K562 (cell line): ENCODE results near the gene NEU1. TPM values are rescaled to one million over a fixed set of nuclear protein-coding genes. Genes with fewer than 3 reads are reported as not detected.
A peak's percentile ranks its signal among the peaks of the same experiment; 100 is the strongest.

Experiments used
- ARID2 ChIP-seq: fragments of 450-650 bp; IDR thresholded peaks from 2 replicates; pipeline ENCODE4 v1.6.1; 2017; ENCODE audit warnings: antibody characterized with exemption, mild to moderate bottlenecking
- BRD4 ChIP-seq: fragments of 200-600 bp; sonication (generic); IDR thresholded peaks from 2 replicates; pipeline ENCODE4 v1.6.1; 2017; ENCODE audit warnings: inconsistent platforms
- ETS2 ChIP-seq: IDR thresholded peaks from 2 replicates; pipeline ENCODE4 v1.6.1; 2016; ENCODE audit warnings: borderline replicate concordance, missing genetic modification characterization, mild to moderate bottlenecking, moderate library complexity, missing compliant biosample characterization; ENCODE audit not compliant: poor library complexity, severe bottlenecking
- HDAC1 ChIP-seq, 2 experiments: fragments of 450-650 bp; IDR thresholded peaks; 2 replicates each; pipeline ENCODE4 v1.6.1; 2016 to 2017; ENCODE audit warnings: inconsistent platforms in 1 of 2, mild to moderate bottlenecking in 1 of 2, moderate library complexity in 1 of 2
- NCOA1 ChIP-seq: fragments of 450-650 bp; IDR thresholded peaks from 2 replicates; pipeline ENCODE4 v1.6.1; 2016; ENCODE audit warnings: low read depth
- NR1H2 ChIP-seq: sonication (generic); formaldehyde crosslinking; IDR thresholded peaks from 2 replicates; pipeline ENCODE4 v1.4.0; 2020; ENCODE audit warnings: mild to moderate bottlenecking, missing genetic modification reagents
- PCBP1 ChIP-seq: fragments of 200-400 bp; formaldehyde crosslinking; IDR thresholded peaks from 2 replicates; pipeline ENCODE4 v1.6.1; 2018; ENCODE audit warnings: mild to moderate bottlenecking, low read depth, low read length; ENCODE audit not compliant: poor library complexity, severe bottlenecking
- PCBP2 ChIP-seq: fragments of 200-400 bp; formaldehyde crosslinking; IDR thresholded peaks from 2 replicates; pipeline ENCODE4 v1.6.1; 2018; ENCODE audit warnings: low read length, low read depth, mild to moderate bottlenecking, moderate library complexity; ENCODE audit not compliant: poor library complexity, severe bottlenecking
- SAFB2 ChIP-seq: fragments of 200-400 bp; formaldehyde crosslinking; IDR thresholded peaks from 2 replicates; pipeline ENCODE4 v1.6.1; 2018; ENCODE audit warnings: borderline replicate concordance, low read length, low read depth, moderate library complexity; ENCODE audit not compliant: severe bottlenecking
- SMAD1 ChIP-seq: fragments of 150-350 bp; IDR thresholded peaks from 2 replicates; pipeline ENCODE4 v1.6.1; 2014; ENCODE audit warnings: low read length, low read depth; ENCODE audit not compliant: partially characterized antibody
- SMARCA5 ChIP-seq: fragments of 450-650 bp; IDR thresholded peaks from 2 replicates; pipeline ENCODE4 v1.6.1; 2016
- SMC3 ChIP-seq: conservative IDR thresholded peaks from 2 replicates; pipeline ENCODE4 v1.6.1; 2011; ENCODE audit warnings: low read depth, low read length, improper control_type of control experiment; ENCODE audit not compliant: insufficient read depth
- SPI1 ChIP-seq: IDR thresholded peaks from 2 replicates; pipeline ENCODE4 v1.6.1; 2011; ENCODE audit warnings: low read depth, low read length, control low read depth, borderline replicate concordance
- TCFL5 ChIP-seq: fragments of 250-450 bp; sonication (Bioruptor Pico); conservative IDR thresholded peaks from 2 replicates; pipeline ENCODE4 v1.6.1; 2021; ENCODE audit warnings: mild to moderate bottlenecking, moderate library complexity, matching md5 sums
- TEAD1 ChIP-seq, 2 experiments: fragments of 450-650 bp in 1 of 2; sonication (generic) in 1 of 2; formaldehyde crosslinking; IDR thresholded peaks; 2 replicates each; pipeline versions ENCODE4 v1.4.0 to v1.8.0; 2020 to 2022; ENCODE audit warnings: mild to moderate bottlenecking in 2 of 2, missing genetic modification reagents in 1 of 2
- ZBTB7A ChIP-seq: IDR thresholded peaks from 2 replicates; pipeline ENCODE4 v1.6.1; 2011; ENCODE audit warnings: low read depth, mild to moderate bottlenecking, low read length, moderate library complexity, borderline replicate concordance; ENCODE audit not compliant: control insufficient read depth
- ZEB2 ChIP-seq: fragments of 450-650 bp; IDR thresholded peaks from 2 replicates; pipeline ENCODE4 v1.6.1; 2016
- ZNF134 ChIP-seq: fragments of 250-450 bp; sonication (Bioruptor Pico); conservative IDR thresholded peaks from 2 replicates; pipeline ENCODE4 v1.4.0; 2020
- ZNF583 ChIP-seq: fragments of 250-450 bp; sonication (Bioruptor Pico); IDR thresholded peaks from 2 replicates; pipeline ENCODE4 v1.4.0; 2020
- polyA plus RNA-seq, 8 experiments: library from polyadenylated mRNA; depleted of rRNA in 4 of 8; stranded (reverse) in 5 of 8; unstranded in 3 of 8; fragments of >200 nt; fragmentation: Nextera tagmentation in 2 of 8; fragmentation: Illumina TruSeq in 1 of 8; extraction: Ambion mirVana in 2 of 8; extraction: Trizol in 1 of 8; gene quantifications; 2 replicates each; pipeline versions ENCODE4 v1.2.1 to v1.2.3, GENCODE V29; 2011 to 2014; ENCODE audit warnings: inconsistent platforms in 1 of 8, missing spikeins in 1 of 8
- total RNA-seq, 7 experiments: library from RNA; depleted of rRNA in 6 of 7; stranded (reverse); fragments of >200 nt in 6 of 7; fragmentation: Illumina TruSeq in 2 of 7; extraction: Trizol in 2 of 7; gene quantifications; 2 replicates each; pipeline versions ENCODE4 v1.2.1 to v1.2.3, GENCODE V29; 2011 to 2021; ENCODE audit warnings: low replicate concordance in 1 of 7
- TF ChIP-seq, protein P1 (sequence below): fragments of 200-800 bp; sonication (Bioruptor generic); IDR thresholded peaks from 2 replicates; pipeline ENCODE4 v1.6.1; 2017; ENCODE audit warnings: missing genetic modification characterization, missing compliant biosample characterization
- TF ChIP-seq, protein P2 (sequence below): sonication (generic); formaldehyde crosslinking; IDR thresholded peaks from 2 replicates; pipeline ENCODE4 v1.8.0; 2022; ENCODE audit warnings: mild to moderate bottlenecking, missing genetic modification reagents
- TF ChIP-seq, protein P3 (sequence below), 2 experiments: IDR thresholded peaks; 2 replicates each; pipeline ENCODE4 v1.6.1; 2012; ENCODE audit warnings: improper control_type of control experiment in 2 of 2, low read depth in 2 of 2, low read length in 2 of 2, borderline replicate concordance in 1 of 2

The NEU1 gene
- total and polyA plus RNA-seq, 9 of the 15 experiments (the other 6 are each of a cell fraction or from before 2014, with no cell fraction given): 14.8 to 67.8 (median 51.0) TPM

DNA sequence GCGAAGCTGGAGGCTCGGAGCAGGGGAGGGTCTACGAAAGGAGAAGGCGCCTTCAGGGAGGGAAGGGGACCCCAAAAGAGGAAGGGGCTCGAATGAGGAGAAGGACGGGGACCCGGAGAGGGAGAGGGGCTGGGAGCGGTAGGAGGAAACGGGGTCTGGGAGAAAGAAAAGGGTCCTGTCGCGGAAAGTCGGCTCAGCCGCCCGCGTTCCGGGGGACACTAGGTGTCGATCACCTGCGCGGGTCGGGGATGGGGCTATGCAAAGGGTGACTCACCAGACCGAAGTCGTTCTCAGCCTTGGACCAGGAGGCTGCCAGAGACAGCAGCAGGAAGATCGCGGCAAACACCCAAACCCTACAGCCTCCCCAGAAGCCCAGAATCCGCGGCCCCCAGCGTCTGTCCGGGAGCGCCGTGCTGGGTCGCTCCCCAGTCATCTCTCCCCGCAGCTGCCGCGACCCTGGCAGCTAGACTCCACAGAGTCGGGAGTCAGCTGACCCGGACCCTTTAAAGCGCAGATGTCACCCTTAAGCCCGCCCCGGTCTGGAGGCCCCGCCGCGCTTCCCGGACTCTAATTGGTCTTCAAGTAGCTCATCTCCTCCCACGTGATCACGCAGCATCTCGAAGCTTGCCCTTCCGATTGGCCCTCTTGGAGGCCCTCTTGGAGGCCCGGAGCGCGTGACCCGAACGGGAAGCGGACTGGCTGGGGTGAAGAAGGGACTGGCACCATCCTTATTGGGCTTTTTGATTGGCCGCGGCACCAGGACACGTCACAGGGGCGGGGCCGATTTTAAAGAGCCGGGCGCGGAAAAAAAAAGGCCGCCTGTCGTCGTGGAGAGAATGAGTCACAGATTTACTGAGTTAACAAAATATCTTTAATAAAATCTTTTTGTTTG is at the start of gene NEU1 (continued):
- peak; percentile 62; the same call in 1 of the 2 replicates for TF ChIP-seq ZNF583 (CRISPR knock-in tag)
- TF ChIP-seq ZNF134 (CRISPR knock-in tag): no peak
- no peak for TF ChIP-seq ETS2
- peak; percentile 71; the same call in 1 of the 2 replicates for TF ChIP-seq SMARCA5
- TF ChIP-seq SAFB2: no peak
- TF ChIP-seq, protein P1, sequence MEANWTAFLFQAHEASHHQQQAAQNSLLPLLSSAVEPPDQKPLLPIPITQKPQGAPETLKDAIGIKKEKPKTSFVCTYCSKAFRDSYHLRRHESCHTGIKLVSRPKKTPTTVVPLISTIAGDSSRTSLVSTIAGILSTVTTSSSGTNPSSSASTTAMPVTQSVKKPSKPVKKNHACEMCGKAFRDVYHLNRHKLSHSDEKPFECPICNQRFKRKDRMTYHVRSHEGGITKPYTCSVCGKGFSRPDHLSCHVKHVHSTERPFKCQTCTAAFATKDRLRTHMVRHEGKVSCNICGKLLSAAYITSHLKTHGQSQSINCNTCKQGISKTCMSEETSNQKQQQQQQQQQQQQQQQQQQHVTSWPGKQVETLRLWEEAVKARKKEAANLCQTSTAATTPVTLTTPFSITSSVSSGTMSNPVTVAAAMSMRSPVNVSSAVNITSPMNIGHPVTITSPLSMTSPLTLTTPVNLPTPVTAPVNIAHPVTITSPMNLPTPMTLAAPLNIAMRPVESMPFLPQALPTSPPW: peak; percentile 81; the same call in 1 of the 2 replicates
- TF ChIP-seq HDAC1 (IDR thresholded peaks at IDR 0.05): peak; percentile 61 to 100; a peak in 3 of 4 replicates
- peak; percentile 27; the same call in 1 of the 2 replicates for TF ChIP-seq SMC3
- TF ChIP-seq, protein P2, sequence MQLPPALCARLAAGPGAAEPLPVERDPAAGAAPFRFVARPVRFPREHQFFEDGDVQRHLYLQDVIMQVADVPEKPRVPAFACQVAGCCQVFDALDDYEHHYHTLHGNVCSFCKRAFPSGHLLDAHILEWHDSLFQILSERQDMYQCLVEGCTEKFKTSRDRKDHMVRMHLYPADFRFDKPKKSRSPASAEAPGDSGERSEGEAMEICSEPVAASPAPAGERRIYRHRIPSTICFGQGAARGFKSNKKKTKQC (CRISPR knock-in tag): no peak; the same call in 1 of the 2 replicates
- TF ChIP-seq BRD4: no peak
- no peak for TF ChIP-seq PCBP2
- TF ChIP-seq NR1H2 (CRISPR knock-in tag): 0 out of 2 replicates have a peak, but pooled peaks have one; percentile 79
- peak; percentile 85 for TF ChIP-seq ZEB2
- no peak for TF ChIP-seq SMAD1
- TF ChIP-seq ARID2: no peak; the same call in 1 of the 2 replicates
- TF ChIP-seq, protein P3, sequence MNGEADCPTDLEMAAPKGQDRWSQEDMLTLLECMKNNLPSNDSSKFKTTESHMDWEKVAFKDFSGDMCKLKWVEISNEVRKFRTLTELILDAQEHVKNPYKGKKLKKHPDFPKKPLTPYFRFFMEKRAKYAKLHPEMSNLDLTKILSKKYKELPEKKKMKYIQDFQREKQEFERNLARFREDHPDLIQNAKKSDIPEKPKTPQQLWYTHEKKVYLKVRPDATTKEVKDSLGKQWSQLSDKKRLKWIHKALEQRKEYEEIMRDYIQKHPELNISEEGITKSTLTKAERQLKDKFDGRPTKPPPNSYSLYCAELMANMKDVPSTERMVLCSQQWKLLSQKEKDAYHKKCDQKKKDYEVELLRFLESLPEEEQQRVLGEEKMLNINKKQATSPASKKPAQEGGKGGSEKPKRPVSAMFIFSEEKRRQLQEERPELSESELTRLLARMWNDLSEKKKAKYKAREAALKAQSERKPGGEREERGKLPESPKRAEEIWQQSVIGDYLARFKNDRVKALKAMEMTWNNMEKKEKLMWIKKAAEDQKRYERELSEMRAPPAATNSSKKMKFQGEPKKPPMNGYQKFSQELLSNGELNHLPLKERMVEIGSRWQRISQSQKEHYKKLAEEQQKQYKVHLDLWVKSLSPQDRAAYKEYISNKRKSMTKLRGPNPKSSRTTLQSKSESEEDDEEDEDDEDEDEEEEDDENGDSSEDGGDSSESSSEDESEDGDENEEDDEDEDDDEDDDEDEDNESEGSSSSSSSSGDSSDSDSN (IDR thresholded peaks at IDR 0.05; ENCODE audit: borderline replicate concordance in 1 of 2, low read depth in 2 of 2, low read length in 2 of 2): peak in 1 of 2 experiments; percentile 11; a peak in 1 of 4 replicates
- 0 out of 4 replicates have a peak, but pooled peaks of 1 of the 2 experiments have one; percentile 67 for TF ChIP-seq TEAD1 (CRISPR knock-in tag; IDR thresholded peaks at IDR 0.05)
- TF ChIP-seq TCFL5 (CRISPR knock-in tag): 0 out of 2 replicates have a peak, but pooled peaks have one; percentile 2
- peak; percentile 85 for TF ChIP-seq PCBP1
- peak; percentile 69 for TF ChIP-seq SPI1
- peak; percentile 81; the same call in 1 of the 2 replicates for TF ChIP-seq ZBTB7A
- no peak for TF ChIP-seq NCOA1
